ENCODE results near the gene PLGRKT.
"Not testable (repeated sequence)": the region's sequence is repeated elsewhere in the genome, so short reads cannot be mapped to it uniquely, and the experiment has no call there.

PLGRKT gene

DNA sequence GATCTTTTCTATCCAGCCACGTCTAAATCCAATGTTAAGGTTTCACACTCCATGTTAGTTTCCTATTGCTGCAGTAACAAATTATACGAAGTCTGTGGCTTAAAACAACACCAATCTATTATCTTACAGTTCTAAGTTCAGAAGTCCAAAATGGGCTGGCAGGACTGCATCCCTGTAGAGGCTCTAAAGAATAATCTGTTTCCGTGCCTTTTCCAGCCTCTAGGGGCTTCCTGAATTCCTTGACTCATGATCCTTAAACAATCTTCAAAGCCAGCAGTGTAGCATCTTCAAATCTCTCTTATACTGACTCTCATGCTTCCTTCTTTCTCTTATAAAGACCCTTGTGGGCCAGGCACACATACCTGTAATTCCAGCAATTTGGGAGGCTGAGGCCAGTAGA, 6.8 kb downstream of the PLGRKT start:
- DNase-seq (ENCODE audit: low read depth): no peak

DNA sequence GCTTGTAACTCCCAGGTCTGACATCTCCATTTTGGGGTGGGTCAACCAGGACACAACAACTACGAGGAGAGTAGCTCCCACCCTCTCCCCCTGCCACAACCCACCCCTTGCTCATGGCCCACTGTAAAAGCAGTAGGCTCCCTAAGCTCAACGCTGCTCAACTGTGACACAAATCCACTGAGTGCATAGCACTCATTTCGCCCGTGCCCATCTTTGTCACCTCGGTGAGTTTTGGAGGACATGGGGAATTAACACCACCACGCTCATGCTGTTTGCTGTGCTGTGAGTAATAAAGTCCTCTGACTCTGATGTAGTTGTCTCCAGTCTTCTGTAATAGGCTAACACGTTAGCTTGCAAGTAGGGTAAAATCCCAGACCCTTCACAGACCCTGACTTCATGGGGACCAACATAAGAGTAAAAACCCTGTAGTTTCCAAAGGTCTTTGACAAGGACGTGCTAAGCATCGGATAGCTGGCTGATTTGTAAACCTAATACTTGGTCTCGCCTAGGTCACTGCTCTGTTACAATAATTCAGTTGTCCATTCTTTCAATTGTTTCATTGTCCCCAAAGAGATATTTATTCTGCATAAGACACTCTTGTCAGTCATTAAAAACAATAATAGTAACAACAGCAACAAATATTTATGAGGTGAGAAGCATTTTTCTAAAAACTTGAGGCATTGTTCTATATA, 7.7 kb downstream of the PLGRKT start:
- no peak for DNase-seq (ENCODE audit: low read depth)

DNA sequence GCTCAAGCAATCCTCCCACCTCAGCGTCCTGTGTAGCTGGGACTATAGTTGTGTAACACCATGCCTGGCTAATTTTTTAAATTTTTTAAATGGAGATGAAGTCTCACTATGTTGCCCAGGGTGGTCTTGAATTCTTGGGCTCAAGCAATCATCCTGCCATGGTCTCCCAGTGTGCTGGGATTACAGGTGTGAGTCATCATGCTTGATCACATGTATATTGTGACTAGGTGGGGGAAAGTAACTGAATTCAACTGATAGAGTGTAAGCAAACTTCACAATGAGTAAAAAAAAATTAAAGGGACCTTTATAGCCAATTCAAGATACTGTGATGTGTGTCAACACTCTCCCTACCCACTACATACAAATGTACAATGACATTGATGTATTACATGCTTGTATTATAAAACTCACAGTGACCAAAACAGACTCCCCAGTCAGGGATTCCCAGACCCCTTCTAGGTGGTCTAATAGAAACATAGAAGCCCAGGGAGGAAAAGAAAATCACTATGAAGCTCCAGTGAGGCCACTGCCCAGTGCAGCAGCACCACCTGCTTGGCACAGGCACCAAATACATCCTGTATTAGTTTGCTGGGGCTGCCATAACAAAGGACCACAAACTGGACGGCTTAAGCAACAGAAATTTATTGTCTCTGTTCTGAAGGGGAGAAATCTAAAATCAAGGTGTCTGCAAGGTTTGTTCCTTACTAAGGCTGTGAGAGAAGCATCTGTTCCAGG, 8.8 kb downstream of the PLGRKT start:
- peak; percentile 48 for DNase-seq (ENCODE audit: low read depth)

GRCh38 chr9:5428172-5428571, 9.6 kb downstream of the PLGRKT start:
- DNase-seq (ENCODE audit: low read depth): no peak

- no peak for DNase-seq (ENCODE audit: low read depth)
Measured at GRCh38 chr9:5427005-5427404, 10.7 kb downstream of the PLGRKT start.

DNA sequence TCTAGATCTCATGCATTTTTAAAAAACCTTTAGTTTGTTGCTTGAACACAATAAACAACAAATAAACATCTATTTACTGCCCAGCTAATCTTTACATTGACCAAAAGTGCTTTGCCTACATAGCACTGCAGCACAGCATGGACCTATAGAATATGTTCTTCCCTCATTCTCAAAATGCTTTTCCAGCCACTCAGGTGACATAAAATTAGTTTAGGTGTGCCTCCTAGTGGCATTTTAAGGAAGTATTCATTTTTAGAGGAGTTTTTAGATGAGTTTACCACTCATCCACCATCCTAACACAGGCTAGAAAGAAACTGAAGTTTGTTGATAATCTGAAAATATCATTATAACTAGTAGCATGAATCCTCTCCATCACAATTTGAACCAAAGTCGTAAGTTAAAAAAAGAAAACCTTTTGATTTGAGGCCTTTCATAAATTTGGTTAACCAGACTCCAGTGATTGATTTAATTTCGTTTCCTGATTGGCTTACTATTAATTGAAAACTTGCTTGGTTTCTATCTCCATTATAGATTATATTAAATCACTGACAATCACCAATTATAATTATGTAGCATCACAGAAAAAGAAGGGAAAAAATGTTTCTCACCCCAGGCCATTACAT, 12.6 kb downstream of the PLGRKT start:
- peak; percentile 52 for DNase-seq (ENCODE audit: low read depth)

GRCh38 chr9:5422276-5422675, 15.4 kb downstream of the PLGRKT start:
- DNase-seq (ENCODE audit: low read depth): no peak

- no peak for DNase-seq (ENCODE audit: low read depth)
Measured at GRCh38 chr9:5421163-5421562, 16.6 kb downstream of the PLGRKT start.

GRCh38 chr9:5419987-5420386, 17.7 kb downstream of the PLGRKT start:
- DNase-seq (ENCODE audit: low read depth): no peak

DNA sequence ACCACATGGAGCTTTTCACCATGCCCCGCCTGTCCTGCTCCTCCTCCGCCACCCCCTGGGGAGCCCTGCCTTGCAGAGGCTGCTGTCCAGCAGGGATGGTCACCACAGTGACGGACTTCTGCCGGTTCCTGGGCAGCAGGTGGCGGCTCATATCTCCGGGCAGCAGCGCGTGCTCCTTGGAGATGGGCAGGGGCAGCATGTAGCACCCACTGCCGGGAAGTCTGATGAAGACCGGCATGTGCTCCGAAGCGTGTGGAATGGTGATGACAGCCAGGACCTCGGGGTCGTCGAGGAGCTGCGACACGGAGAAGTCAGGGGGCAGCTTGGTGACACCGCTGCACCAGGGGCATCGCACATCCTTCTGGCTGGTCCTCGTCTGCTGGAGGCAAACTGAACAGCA, 19.2 kb downstream of the PLGRKT start:
- no peak for DNase-seq (ENCODE audit: low read depth)

- DNase-seq (ENCODE audit: low read depth): no peak
Measured at GRCh38 chr9:5416953-5417352, 20.8 kb downstream of the PLGRKT start.

GRCh38 chr9:5408596-5408995, 29.1 kb downstream of the PLGRKT start:
- no peak for DNase-seq (ENCODE audit: low read depth)

DNA sequence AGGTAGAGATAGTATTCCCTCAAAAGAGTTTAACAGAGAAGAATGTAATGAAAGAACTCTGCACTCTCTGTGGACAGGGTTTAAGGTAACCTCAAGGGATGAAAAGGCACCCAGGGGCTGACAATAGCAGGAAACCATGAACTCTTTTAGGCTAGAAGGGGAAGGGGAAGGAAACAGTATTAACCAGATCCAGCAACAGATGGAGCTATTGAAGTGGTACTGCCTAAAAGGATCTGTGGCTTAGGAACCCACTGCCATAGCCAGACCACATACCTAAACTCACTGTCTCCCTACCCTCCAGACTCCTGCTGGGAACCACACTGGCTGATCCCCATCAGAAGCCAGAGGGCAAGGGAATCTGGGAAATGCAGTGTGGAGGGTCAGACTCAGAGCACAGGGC, 35.5 kb downstream of the PLGRKT start:
- DNase-seq (ENCODE audit: low read depth): no peak

GRCh38 chr9:5397547-5397946, 40.2 kb downstream of the PLGRKT start:
- DNase-seq (ENCODE audit: low read depth): not testable (repeated sequence)

- DNase-seq (ENCODE audit: low read depth): no peak
Measured at GRCh38 chr9:5395428-5395827, 42.3 kb downstream of the PLGRKT start.

GRCh38 chr9:5393976-5394375, 43.7 kb downstream of the PLGRKT start:
- not testable (repeated sequence) for DNase-seq (ENCODE audit: low read depth)

DNA sequence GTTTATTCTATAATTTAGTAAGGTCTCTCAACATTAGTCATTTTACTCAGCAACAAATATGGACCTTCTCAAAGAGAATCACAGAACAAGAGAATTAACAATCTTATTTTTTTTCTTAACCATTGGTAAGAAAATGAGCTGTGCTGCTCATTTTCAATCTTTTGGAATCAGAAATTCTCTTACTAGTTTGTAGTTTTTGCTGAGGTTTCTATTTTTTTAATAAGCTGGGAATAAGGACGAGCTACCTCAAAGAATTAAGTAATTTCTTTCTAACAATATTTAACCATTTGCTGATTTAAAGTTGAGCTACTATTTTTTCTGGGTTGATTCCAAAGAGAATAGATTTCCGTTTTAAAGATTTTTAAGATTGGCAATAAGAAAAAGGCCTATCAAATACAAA, 44.2 kb downstream of the PLGRKT start:
- DNase-seq (ENCODE audit: low read depth): no peak

GRCh38 chr9:5392285-5392684, 45.4 kb downstream of the PLGRKT start:
- DNase-seq (ENCODE audit: low read depth): peak; percentile 76

DNA sequence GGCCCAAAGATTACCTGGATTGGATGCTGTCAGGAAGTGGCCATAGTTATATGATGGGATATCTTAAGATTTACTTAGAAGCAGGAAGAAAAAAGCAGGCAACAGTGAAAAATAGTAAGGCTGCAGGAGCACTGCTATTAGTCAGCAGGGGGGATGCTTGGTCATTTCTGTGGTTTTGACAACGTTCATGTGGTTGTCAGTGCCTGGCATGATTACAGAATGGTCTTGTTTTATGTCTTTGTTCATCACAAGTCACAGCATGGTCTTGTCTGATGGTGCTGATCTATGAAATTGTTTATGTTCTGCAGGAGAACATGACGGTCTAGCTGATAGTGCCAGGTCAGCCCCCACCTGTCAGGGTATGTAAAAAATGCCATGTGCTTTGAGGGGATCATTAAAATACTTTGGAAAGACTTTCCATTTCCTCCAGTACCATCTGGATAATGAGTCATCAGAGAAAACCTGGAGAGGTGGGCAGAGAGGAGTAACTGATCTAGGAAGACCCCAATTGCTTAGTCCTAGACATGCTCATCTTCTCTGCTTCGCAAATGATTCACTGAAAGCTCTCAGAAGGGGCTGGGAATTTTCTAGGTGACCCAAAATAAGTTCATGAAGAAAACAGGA, 48.5 kb downstream of the PLGRKT start:
- peak; percentile 98 for DNase-seq (ENCODE audit: low read depth)

GRCh38 chr9:5388026-5388819, 49.5 kb downstream of the PLGRKT start:
- peak; percentile 83 for DNase-seq (ENCODE audit: low read depth)

- no peak for DNase-seq (ENCODE audit: low read depth)
Measured at GRCh38 chr9:5384436-5384835, 53.3 kb downstream of the PLGRKT start.

DNA sequence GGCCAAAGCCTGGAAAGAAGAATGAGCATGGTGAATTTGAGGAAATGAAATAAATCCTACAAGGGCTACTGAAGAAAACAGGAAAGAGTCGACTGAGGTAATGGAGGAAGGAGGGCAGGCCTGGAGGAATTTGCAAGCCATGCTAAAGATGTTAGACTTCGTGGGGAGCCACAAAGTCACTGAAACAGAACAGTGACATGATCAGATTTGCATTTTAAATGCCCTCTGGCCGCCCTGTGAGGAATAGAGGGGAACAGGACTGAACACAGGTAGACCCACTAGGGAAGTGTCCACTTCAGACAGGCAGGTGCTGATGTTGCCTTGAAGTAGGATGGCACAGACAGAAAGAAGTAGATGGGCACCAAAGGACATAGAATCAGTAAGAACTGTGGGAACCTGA, 55.2 kb downstream of the PLGRKT start:
- no peak for DNase-seq (ENCODE audit: low read depth)
